DOHH2 (cell line): ENCODE measurements around the gene LNX1.

ENCODE experiments used
- H3F3A ChIP-seq: fragments of 200-600 bp; sonication (generic), shearing (Covaris generic); 2 replicates; pipeline ENCODE4 v1.6.0; 2016; ENCODE audit warnings: antibody characterized with exemption, mild to moderate bottlenecking; ENCODE audit not compliant: control insufficient read depth, insufficient read depth
- H3K27ac ChIP-seq: fragments of 200-600 bp; sonication (generic); 2 replicates; pipeline ENCODE4 v1.5.1; 2014; ENCODE audit warnings: low read depth, mild to moderate bottlenecking, low read length, moderate library complexity
- H3K27me3 ChIP-seq: fragments of 200-600 bp; sonication (generic); 2 replicates; pipeline ENCODE4 v1.6.1; 2014; ENCODE audit warnings: mild to moderate bottlenecking, low read length, mixed read lengths; ENCODE audit not compliant: control insufficient read depth
- H3K36me3 ChIP-seq: fragments of 200-600 bp; sonication (generic); 2 replicates; pipeline ENCODE4 v1.6.1; 2014; ENCODE audit warnings: mild to moderate bottlenecking, low read length, moderate library complexity, mixed read lengths; ENCODE audit not compliant: control insufficient read depth
- H3K4me1 ChIP-seq: fragments of 200-600 bp; sonication (generic); 2 replicates; pipeline ENCODE4 v1.6.1; 2014; ENCODE audit warnings: mild to moderate bottlenecking, low read length, mixed read lengths; ENCODE audit not compliant: control insufficient read depth
- H3K4me2 ChIP-seq: fragments of 200-600 bp; sonication (generic); 2 replicates; pipeline ENCODE4 v1.6.0; 2014; ENCODE audit warnings: mild to moderate bottlenecking, low read length, moderate library complexity
- H3K4me3 ChIP-seq: fragments of 200-600 bp; sonication (generic); 2 replicates; pipeline ENCODE4 v1.5.1; 2014; ENCODE audit warnings: mild to moderate bottlenecking, low read length, mixed read lengths
- H3K79me2 ChIP-seq: fragments of 200-600 bp; sonication (generic); 2 replicates; pipeline ENCODE4 v1.6.1; 2014; ENCODE audit warnings: mild to moderate bottlenecking, low read length, mixed read lengths; ENCODE audit not compliant: control insufficient read depth
- H3K9me2 ChIP-seq: fragments of 200-600 bp; sonication (generic); replicated peaks from 2 replicates; pipeline ENCODE4 v1.6.1; 2014; ENCODE audit warnings: mild to moderate bottlenecking, low read length, mixed read lengths; ENCODE audit not compliant: control insufficient read depth
- H3K9me3 ChIP-seq: fragments of 200-600 bp; sonication (generic); 2 replicates; pipeline ENCODE4 v1.6.1; 2014; ENCODE audit warnings: antibody characterized with exemption, low read length, mixed read lengths; ENCODE audit not compliant: control insufficient read depth, insufficient read depth
- H4K20me1 ChIP-seq: fragments of 200-600 bp; sonication (generic); 2 replicates; pipeline ENCODE4 v1.6.0; 2014; ENCODE audit warnings: low read depth, mild to moderate bottlenecking, antibody characterized with exemption, low read length, moderate library complexity; ENCODE audit not compliant: control insufficient read depth, insufficient read depth
- EZH2phosphoT487 ChIP-seq: fragments of 200-600 bp; sonication (generic); IDR thresholded peaks from 2 replicates; pipeline ENCODE4 v1.6.1; 2017; ENCODE audit warnings: borderline replicate concordance, mild to moderate bottlenecking, antibody characterized with exemption, low read length, moderate library complexity, mixed read lengths
- TF ChIP-seq, protein P1 (sequence below): fragments of 200-600 bp; sonication (generic); IDR thresholded peaks from one replicate; pipeline ENCODE4 v1.5.1; 2014; ENCODE audit warnings: antibody characterized with exemption, mild to moderate bottlenecking, low read depth, low read length; ENCODE audit not compliant: poor library complexity, severe bottlenecking

Gene LNX1

DNA sequence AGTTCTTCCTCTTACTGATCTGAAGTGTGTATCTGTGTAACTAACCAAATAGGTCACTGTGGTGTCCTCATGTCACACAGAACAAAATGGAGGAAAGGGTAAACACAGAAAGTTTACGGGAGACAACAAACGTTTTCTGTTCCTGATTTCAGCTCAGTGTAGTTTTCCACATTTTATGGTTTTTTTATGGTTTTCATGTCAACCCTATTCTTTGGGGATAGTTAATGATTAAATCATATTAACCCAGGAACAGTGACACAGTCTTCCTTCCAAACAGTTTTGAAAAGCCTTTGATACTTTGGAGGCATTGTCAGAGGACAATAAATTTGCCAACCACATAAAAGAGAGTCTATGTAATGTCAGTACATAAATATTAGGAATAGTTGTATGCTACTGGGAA is 4.2 kb downstream of the LNX1 start:
- Histone ChIP-seq H3K4me1 (no peaks in the 10 kb centered on the region), H3K27ac (no peak overlapping the region), H3K9me3 (no peaks in the 10 kb centered on the region; the same call in 1 of the 2 replicates), H3K27me3 (peaks cover 10% of the 10 kb centered on the region; the same call in 1 of the 2 replicates), H3K9me2 (no peaks in the 10 kb centered on the region), H3F3A (no peaks in the 10 kb centered on the region), H3K79me2 (no peaks in the 10 kb centered on the region), H3K4me2 (no peak overlapping the region), H3K36me3 (no peaks in the 10 kb centered on the region), H3K4me3 (no peak overlapping the region), H4K20me1 (no peaks in the 10 kb centered on the region)
- no peak for TF ChIP-seq EZH2phosphoT487
- TF ChIP-seq, protein P1, sequence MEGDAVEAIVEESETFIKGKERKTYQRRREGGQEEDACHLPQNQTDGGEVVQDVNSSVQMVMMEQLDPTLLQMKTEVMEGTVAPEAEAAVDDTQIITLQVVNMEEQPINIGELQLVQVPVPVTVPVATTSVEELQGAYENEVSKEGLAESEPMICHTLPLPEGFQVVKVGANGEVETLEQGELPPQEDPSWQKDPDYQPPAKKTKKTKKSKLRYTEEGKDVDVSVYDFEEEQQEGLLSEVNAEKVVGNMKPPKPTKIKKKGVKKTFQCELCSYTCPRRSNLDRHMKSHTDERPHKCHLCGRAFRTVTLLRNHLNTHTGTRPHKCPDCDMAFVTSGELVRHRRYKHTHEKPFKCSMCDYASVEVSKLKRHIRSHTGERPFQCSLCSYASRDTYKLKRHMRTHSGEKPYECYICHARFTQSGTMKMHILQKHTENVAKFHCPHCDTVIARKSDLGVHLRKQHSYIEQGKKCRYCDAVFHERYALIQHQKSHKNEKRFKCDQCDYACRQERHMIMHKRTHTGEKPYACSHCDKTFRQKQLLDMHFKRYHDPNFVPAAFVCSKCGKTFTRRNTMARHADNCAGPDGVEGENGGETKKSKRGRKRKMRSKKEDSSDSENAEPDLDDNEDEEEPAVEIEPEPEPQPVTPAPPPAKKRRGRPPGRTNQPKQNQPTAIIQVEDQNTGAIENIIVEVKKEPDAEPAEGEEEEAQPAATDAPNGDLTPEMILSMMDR, result no peak

DNA sequence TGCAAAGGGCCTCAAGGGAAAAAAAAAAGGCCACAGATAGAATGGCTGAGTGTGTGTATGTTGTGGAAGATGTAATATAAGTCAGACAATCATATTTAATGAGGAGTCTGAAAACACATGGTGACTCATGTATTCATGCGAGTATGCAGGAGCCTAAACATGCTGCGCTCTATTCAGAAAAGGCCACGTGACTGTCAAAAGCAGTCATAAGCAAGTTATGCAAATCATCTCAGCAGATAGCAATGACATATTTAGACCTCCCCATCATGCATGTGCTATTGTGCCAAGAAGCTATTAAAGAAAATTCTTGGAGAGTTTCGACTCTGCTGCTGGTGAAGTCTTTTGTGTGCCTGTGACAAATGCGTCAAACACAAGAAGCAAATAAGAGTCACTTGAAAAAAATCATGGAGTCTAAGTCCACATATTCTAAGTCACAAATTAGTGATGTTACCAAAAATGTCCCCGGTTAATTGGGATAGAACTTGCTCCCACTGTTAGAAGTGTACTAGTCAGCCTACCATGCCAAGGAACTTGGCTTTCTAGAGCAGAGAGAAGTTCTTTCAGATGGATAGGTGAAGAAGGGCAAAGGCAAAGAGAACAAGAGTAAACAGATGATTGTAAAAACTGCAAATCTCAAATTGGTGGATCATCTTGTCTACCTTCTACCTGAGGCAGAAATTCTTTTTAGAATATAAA is 5.0 kb downstream of the LNX1 start:
- no peaks in the 10 kb centered on the region for H3K9me2 ChIP-seq
- TF ChIP-seq, protein P1, result no peak
- TF ChIP-seq EZH2phosphoT487, result no peak
- no peaks in the 10 kb centered on the region for H3K79me2 ChIP-seq
- no peaks in the 10 kb centered on the region for H3F3A ChIP-seq
- no peak overlapping the region for H3K4me3 ChIP-seq
- H3K27me3 ChIP-seq, result peaks cover 10% of the 10 kb centered on the region; the same call in 1 of the 2 replicates
- no peaks in the 10 kb centered on the region for H3K36me3 ChIP-seq
- H4K20me1 ChIP-seq, result no peaks in the 10 kb centered on the region
- no peaks in the 10 kb centered on the region for H3K4me1 ChIP-seq
- H3K27ac ChIP-seq, result no peak overlapping the region
- no peak overlapping the region for H3K4me2 ChIP-seq
- no peaks in the 10 kb centered on the region; the same call in 1 of the 2 replicates for H3K9me3 ChIP-seq

DNA sequence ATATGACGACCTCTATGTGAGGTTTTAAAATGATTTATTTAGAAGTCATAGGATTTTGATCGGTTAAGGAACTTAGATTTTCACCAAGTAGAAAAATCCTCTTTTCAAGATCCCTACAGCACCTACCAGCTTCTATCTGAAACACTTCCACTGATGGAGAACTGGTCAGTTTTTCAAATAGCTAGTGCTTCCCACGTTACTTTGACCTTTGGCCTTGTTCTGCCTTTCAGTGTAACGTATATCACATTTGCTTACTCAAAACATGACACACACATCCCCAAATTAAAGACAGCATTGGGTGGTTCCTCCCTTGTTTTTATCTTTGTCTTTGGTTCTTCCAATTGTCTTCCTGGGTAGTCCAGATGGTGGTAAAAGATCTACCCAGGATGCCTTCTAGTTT is 6.6 kb downstream of the LNX1 start:
- Histone ChIP-seq H3K36me3 (no peaks in the 10 kb centered on the region), H3K27ac (no peak overlapping the region), H3K9me3 (no peaks in the 10 kb centered on the region), H3K4me2 (no peak overlapping the region), H4K20me1 (no peaks in the 10 kb centered on the region), H3K9me2 (no peaks in the 10 kb centered on the region), H3F3A (no peaks in the 10 kb centered on the region), H3K4me1 (no peaks in the 10 kb centered on the region), H3K27me3 (0 out of 2 replicates have a peak, but pooled peaks cover 3% of the 10 kb centered on the region), H3K4me3 (no peak overlapping the region), H3K79me2 (no peaks in the 10 kb centered on the region)
- TF ChIP-seq, protein P1, result no peak
- TF ChIP-seq EZH2phosphoT487, result no peak
